ENCODE results near the gene CST3. TPM values are rescaled to one million over a fixed set of nuclear protein-coding genes. Genes with fewer than 3 reads are reported as not detected.
"Not testable (repeated sequence)": the region's sequence is repeated elsewhere in the genome, so short reads cannot be mapped to it uniquely, and the experiment has no call there.

CST3 gene, protein sequence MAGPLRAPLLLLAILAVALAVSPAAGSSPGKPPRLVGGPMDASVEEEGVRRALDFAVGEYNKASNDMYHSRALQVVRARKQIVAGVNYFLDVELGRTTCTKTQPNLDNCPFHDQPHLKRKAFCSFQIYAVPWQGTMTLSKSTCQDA
- polyA plus RNA-seq: 100 to 1,000 TPM; 262 to 448 TPM

DNA sequence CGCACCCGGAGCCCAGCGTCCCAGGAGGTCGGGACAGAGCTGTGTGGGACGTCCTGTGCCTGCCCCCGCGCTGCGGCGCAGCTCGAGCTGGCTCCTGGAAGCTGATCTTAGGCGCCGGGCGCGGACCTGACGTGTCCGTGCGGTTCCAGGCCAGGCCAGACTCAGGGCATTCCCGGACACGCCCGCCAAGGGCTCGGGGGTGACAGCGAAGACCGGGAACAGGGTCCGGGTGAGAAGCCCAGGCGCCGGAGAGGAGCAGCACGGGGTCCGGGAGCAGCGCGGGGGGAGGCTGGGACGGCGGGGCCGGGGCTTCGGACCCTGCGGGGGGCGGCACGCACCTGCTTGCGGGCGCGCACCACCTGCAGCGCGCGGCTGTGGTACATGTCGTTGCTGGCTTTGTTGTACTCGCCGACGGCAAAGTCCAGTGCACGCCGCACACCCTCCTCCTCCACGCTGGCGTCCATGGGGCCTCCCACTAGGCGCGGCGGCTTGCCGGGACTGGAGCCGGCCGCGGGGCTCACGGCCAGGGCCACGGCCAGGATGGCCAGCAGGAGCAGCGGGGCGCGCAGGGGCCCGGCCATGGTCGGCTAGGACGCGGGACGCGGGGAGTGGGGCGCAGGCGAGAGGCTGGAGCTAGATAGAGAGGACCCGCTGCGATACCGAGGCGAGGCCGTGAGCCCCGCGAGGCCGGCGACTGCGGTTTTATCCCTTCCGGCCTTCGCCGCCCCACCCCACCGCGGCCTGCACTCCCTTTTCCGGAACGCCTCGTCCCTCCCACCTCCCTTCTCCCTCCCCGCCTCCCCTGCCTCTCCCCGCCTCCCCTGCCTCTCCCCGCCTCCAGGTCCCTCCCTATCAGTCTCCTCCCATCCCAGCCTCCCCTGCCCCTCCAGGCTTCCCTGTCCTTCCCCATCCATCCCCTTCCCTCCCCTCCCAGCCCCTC lies at the start of gene CST3:
Gene CST3, minus strand, starts transcription at position 674 of the 940 bp plus-strand sequence. Its CDS starts 93 bp downstream, at position 581.
- Histone ChIP-seq H3K4me3 (ENCODE audit: low read depth in 1 of 2, low read length in 2 of 2) (peak within 1 kb of the TSS; percentile 73 to 93), H3K4me1 (ENCODE audit: control insufficient read depth in 2 of 2, insufficient read depth in 2 of 2, low read length in 1 of 2) (peaks cover 5 to 29% of the 10 kb centered on the region in 2 donors), H3K27ac (ENCODE audit: low read depth in 2 of 2, low read length in 1 of 2) (peak within 1 kb of the TSS; percentile 84 to 94), H3K9me3 (ENCODE audit: control insufficient read depth in 2 of 2, insufficient read depth in 1 of 2, low read depth in 1 of 2, low read length in 1 of 2) (no peaks in the 10 kb centered on the region), H3K36me3 (ENCODE audit: control insufficient read depth in 2 of 2, insufficient read depth in 2 of 2, low read length in 1 of 2) (peaks cover 4 to 17% of the 10 kb centered on the region in 2 donors), H3K27me3 (ENCODE audit: control insufficient read depth in 1 of 2, insufficient read depth in 2 of 2, low read length in 2 of 2) (no peaks in the 10 kb centered on the region)
- 1 to 2% methylated on average over 70 to 92 of the region's 92 CpGs for whole genome bisulfite sequencing, 2 donors

DNA sequence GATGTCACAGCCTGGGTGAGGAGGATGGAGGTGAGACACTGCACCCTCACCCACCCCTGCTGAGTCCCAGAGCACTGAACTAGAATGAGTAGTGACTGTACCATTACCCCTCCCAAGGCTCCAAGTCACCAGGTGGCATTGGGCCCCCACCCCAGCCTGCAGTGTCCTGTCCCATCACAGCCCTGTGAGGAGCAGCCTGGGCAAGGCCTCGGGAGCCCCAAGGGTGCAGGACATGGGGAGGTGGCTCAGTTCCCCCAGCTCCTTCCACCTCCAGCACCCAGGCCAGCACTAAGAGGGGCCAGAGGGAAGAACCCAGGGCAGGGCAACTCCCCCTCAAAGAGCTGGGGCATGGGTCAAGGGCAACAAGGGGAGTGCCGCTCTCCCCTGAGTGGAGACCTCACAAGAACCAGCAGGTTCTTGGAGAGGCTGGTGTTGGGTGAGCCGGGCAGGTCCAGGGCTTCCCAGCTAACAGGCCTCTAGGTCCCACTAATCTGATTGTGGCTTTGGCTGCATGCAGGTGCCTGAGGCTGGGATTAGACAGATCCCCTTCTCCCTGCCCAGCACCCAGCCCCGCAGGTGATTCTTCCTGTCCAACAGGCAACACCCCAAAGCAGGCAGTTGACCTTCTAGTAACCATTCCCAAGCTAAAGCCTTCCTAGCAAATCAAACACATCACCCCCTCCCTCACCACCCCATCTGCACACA lies 48.4 kb upstream of the CST3 start:
- no peak overlapping the region for H3K4me3 ChIP-seq (ENCODE audit: low read depth in 1 of 2, low read length in 2 of 2)
- H3K9me3 ChIP-seq (ENCODE audit: control insufficient read depth in 2 of 2, insufficient read depth in 1 of 2, low read depth in 1 of 2, low read length in 1 of 2): no peaks in the 10 kb centered on the region
- WGBS, 2 donors: 79 to 85% methylated on average over 4 of the region's 4 CpGs
- H3K27me3 ChIP-seq (ENCODE audit: control insufficient read depth in 1 of 2, insufficient read depth in 2 of 2, low read length in 2 of 2): no peaks in the 10 kb centered on the region
- no peaks in the 10 kb centered on the region for H3K4me1 ChIP-seq (ENCODE audit: control insufficient read depth in 2 of 2, insufficient read depth in 2 of 2, low read length in 1 of 2)
- H3K36me3 ChIP-seq (ENCODE audit: control insufficient read depth in 2 of 2, insufficient read depth in 2 of 2, low read length in 1 of 2): no peaks in the 10 kb centered on the region
- no peak overlapping the region for H3K27ac ChIP-seq (ENCODE audit: low read depth in 2 of 2, low read length in 1 of 2)

DNA sequence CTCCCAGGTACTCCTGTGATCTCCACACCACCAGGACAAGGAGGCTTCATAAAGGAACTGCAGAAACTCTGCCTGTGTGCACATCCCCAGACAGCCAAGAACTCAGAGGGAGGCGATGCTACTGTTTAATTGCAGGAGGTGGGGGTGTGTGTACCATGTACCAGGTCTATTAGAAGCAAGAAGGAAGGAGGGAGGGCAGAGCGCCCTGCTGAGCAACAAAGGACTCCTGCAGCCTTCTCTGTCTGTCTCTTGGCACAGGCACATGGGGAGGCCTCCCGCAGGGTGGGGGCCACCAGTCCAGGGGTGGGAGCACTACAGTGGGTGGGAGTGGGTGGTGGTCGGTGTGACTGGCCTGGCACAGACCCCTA lies 47.8 kb upstream of the CST3 start:
- not testable (repeated sequence) for H3K36me3 ChIP-seq (ENCODE audit: control insufficient read depth in 2 of 2, insufficient read depth in 2 of 2, low read length in 1 of 2); H3K9me3 ChIP-seq (ENCODE audit: control insufficient read depth in 2 of 2, insufficient read depth in 1 of 2, low read depth in 1 of 2, low read length in 1 of 2); H3K4me3 ChIP-seq (ENCODE audit: low read depth in 1 of 2, low read length in 2 of 2); H3K4me1 ChIP-seq (ENCODE audit: control insufficient read depth in 2 of 2, insufficient read depth in 2 of 2, low read length in 1 of 2); H3K27ac ChIP-seq (ENCODE audit: low read depth in 2 of 2, low read length in 1 of 2); H3K27me3 ChIP-seq (ENCODE audit: control insufficient read depth in 1 of 2, insufficient read depth in 2 of 2, low read length in 2 of 2)
- 66 to 74% methylated on average over 4 of the region's 4 CpGs for WGBS, 2 donors

DNA sequence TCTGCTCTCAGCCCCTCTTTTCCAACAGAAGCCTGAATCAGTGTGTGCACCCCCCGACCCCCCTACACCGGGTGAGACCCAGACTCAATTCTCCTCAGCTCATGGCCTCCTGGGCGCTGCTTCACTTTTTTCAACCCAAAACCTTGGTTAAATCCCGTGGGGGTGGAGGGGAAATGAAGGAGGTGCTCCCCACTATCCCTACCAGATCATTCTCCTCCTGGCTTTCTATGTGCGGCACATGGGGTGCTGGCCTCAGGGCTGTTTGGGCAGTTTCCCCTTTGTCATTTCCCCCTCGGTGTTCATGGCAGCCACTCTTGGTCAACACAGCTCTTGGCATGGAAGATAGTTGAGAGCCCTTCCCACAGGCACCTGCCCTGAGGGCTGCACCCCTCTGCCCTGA lies 46.5 kb upstream of the CST3 start:
- Histone ChIP-seq H3K36me3 (ENCODE audit: control insufficient read depth in 2 of 2, insufficient read depth in 2 of 2, low read length in 1 of 2) (no peaks in the 10 kb centered on the region), H3K27me3 (ENCODE audit: control insufficient read depth in 1 of 2, insufficient read depth in 2 of 2, low read length in 2 of 2) (no peaks in the 10 kb centered on the region), H3K27ac (ENCODE audit: low read depth in 2 of 2, low read length in 1 of 2) (no peak overlapping the region), H3K4me3 (ENCODE audit: low read depth in 1 of 2, low read length in 2 of 2) (no peak overlapping the region), H3K9me3 (ENCODE audit: control insufficient read depth in 2 of 2, insufficient read depth in 1 of 2, low read depth in 1 of 2, low read length in 1 of 2) (peaks cover 0 to 2% of the 10 kb centered on the region in 2 donors), H3K4me1 (ENCODE audit: control insufficient read depth in 2 of 2, insufficient read depth in 2 of 2, low read length in 1 of 2) (no peaks in the 10 kb centered on the region)
- 88 to 89% methylated on average over 6 of the region's 6 CpGs for WGBS, 2 donors

DNA sequence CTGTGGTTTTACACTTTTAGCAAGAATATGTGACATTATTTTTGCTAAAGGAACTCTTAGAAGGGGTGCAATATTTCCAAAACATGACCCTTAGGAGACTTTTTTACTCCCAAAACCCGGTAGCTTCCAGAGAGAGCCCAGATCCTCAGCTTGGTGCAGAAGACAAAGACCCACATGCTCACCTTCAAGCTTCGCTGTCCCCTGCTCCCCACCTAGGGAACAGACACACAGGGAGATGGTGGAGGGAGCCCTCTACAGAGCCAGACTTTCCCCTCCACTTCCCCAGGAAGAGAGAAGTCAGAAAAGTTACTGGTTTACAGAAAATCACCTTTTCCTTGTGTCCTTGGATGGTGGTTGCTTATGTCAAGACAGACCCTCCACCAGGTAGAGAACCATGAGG lies 46.1 kb upstream of the CST3 start:
- Histone ChIP-seq H3K4me3 (ENCODE audit: low read depth in 1 of 2, low read length in 2 of 2) (no peak overlapping the region), H3K36me3 (ENCODE audit: control insufficient read depth in 2 of 2, insufficient read depth in 2 of 2, low read length in 1 of 2) (no peaks in the 10 kb centered on the region), H3K4me1 (ENCODE audit: control insufficient read depth in 2 of 2, insufficient read depth in 2 of 2, low read length in 1 of 2) (no peaks in the 10 kb centered on the region), H3K27me3 (ENCODE audit: control insufficient read depth in 1 of 2, insufficient read depth in 2 of 2, low read length in 2 of 2) (no peaks in the 10 kb centered on the region), H3K27ac (ENCODE audit: low read depth in 2 of 2, low read length in 1 of 2) (no peak overlapping the region), H3K9me3 (ENCODE audit: control insufficient read depth in 2 of 2, insufficient read depth in 1 of 2, low read depth in 1 of 2, low read length in 1 of 2) (peaks cover 0 to 2% of the 10 kb centered on the region in 2 donors)
- WGBS, 2 donors: 90 to 92% methylated on average over 2 of the region's 2 CpGs

DNA sequence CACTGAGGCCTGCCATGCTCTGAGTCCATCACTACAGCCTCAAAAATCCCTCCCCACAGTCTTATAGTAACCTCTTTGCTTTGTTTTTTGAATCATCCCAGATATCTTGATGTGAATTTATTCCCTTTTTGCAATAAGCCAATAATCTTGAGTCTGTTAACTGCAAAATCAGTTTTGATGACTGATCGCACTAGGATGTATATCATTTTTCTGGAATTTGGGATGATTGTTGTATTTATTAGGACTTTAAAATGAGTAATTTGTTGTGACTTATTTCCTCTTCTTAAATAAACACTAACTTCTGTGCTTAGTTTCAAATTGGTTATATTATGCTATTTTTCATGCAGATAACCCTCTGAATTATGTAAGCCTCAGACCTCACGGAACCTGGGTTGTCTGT lies 45.5 kb upstream of the CST3 start:
- peaks cover 0 to 2% of the 10 kb centered on the region in 2 donors for H3K9me3 ChIP-seq (ENCODE audit: control insufficient read depth in 2 of 2, insufficient read depth in 1 of 2, low read depth in 1 of 2, low read length in 1 of 2)
- no peaks in the 10 kb centered on the region for H3K27me3 ChIP-seq (ENCODE audit: control insufficient read depth in 1 of 2, insufficient read depth in 2 of 2, low read length in 2 of 2)
- H3K27ac ChIP-seq (ENCODE audit: low read depth in 2 of 2, low read length in 1 of 2): no peak overlapping the region
- WGBS, 2 donors: 85 to 87% methylated on average over 2 of the region's 2 CpGs
- no peak overlapping the region for H3K4me3 ChIP-seq (ENCODE audit: low read depth in 1 of 2, low read length in 2 of 2)
- no peaks in the 10 kb centered on the region for H3K4me1 ChIP-seq (ENCODE audit: control insufficient read depth in 2 of 2, insufficient read depth in 2 of 2, low read length in 1 of 2)
- H3K36me3 ChIP-seq (ENCODE audit: control insufficient read depth in 2 of 2, insufficient read depth in 2 of 2, low read length in 1 of 2): no peaks in the 10 kb centered on the region

DNA sequence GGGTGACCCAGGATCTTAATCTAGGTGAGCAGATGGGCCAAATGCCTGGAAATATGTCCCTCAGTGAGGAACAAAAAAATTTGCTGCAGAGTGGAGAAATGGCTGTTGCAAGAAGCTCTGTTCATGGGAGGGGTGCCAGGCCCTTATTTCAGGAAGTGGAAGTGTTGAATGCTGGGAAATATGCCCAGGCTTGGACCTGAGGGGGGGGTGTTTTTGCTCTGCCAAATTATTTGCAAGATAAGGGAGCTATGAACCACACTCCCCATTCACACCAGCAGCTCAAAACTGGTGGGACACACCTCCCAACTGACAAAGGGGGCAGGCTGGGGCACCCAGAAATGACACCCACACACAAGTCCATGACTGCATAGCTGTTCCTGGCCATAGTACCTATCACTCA lies 42.4 kb upstream of the CST3 start:
- no peak overlapping the region for H3K4me3 ChIP-seq (ENCODE audit: low read depth in 1 of 2, low read length in 2 of 2)
- no peaks in the 10 kb centered on the region for H3K36me3 ChIP-seq (ENCODE audit: control insufficient read depth in 2 of 2, insufficient read depth in 2 of 2, low read length in 1 of 2)

DNA sequence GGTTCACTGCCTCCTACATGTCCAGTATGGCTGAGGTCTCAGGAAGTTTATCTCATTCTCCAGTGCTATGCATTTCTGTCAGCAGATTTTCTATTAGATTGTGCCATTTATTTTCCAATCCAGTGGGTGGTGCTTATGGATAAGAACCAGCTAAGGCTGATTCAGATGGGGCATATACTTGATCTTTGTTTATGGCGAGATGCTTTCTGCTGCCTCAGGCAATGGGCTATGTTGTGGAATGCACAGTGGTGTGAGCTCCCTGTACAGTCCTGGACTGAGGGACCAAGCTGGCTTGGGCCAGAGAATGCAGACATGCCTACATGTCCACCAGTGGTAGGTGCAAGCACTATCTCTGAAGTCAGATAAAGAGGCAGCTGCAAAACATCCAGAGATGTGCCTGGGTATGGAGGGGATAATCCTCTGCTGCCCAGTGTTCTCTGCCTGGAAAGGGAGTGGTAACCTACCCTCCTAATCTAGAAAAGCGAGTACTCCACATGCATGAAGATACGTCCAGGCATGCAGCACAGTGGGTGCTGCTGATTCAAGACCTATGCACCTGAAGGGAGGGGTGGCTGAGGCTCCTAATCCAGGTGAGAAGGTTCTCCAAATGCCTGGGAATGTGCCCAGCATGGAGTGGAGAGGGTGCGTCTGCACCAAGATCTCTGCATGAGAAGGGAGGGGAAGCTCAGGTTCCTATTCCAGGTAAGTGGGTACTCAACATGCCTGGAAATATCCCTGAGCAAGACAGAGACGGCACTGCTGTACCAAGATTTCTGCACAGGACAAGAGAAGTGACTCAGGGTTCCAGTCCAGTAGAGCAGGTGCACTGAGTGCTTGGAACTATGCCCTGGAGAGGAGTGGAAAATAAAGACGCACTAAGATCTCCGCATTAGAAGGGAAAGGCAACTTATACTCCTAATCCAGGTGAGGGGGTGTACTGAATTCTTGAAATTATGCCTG lies 41.7 kb upstream of the CST3 start:
- no peaks in the 10 kb centered on the region for H3K27me3 ChIP-seq (ENCODE audit: control insufficient read depth in 1 of 2, insufficient read depth in 2 of 2, low read length in 2 of 2)
- no peaks in the 10 kb centered on the region for H3K36me3 ChIP-seq (ENCODE audit: control insufficient read depth in 2 of 2, insufficient read depth in 2 of 2, low read length in 1 of 2)
- no peak overlapping the region for H3K4me3 ChIP-seq (ENCODE audit: low read depth in 1 of 2, low read length in 2 of 2)
- H3K9me3 ChIP-seq (ENCODE audit: control insufficient read depth in 2 of 2, insufficient read depth in 1 of 2, low read depth in 1 of 2, low read length in 1 of 2): peaks cover 0 to 2% of the 10 kb centered on the region in 2 donors
- H3K27ac ChIP-seq (ENCODE audit: low read depth in 2 of 2, low read length in 1 of 2): peak overlapping the region in 1 of 2 donors; percentile 10
- 64 to 69% methylated on average over 7 of the region's 7 CpGs for WGBS, 2 donors
- no peaks in the 10 kb centered on the region for H3K4me1 ChIP-seq (ENCODE audit: control insufficient read depth in 2 of 2, insufficient read depth in 2 of 2, low read length in 1 of 2)

More for the DNA sequence above, 42.4 kb upstream of the CST3 start:
- Histone ChIP-seq H3K4me1 (ENCODE audit: control insufficient read depth in 2 of 2, insufficient read depth in 2 of 2, low read length in 1 of 2) (no peaks in the 10 kb centered on the region), H3K27me3 (ENCODE audit: control insufficient read depth in 1 of 2, insufficient read depth in 2 of 2, low read length in 2 of 2) (no peaks in the 10 kb centered on the region), H3K9me3 (ENCODE audit: control insufficient read depth in 2 of 2, insufficient read depth in 1 of 2, low read depth in 1 of 2, low read length in 1 of 2) (peaks cover 0 to 2% of the 10 kb centered on the region in 2 donors), H3K27ac (ENCODE audit: low read depth in 2 of 2, low read length in 1 of 2) (peak overlapping the region in 1 of 2 donors; percentile 10)

DNA sequence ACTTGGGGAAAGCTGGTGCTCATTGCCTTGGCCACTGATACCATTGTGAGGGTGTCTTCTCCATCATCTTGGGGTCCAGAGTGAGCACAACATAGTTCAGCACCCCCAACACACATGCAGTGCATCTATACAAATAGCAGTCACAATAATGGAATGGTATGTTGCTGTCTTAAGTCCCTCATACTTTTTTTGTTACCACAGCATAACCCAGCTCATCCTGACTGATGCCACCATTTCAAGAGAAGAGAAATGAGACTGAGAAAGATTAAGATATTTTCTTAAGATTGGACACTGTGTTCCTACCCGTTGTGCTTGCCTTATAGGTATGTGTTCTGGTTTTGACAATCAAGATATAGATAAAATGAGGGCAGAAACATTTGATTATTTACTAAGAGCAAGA lies 35.5 kb upstream of the CST3 start:
- H3K36me3 ChIP-seq (ENCODE audit: control insufficient read depth in 2 of 2, insufficient read depth in 2 of 2, low read length in 1 of 2): no peaks in the 10 kb centered on the region
- H3K4me3 ChIP-seq (ENCODE audit: low read depth in 1 of 2, low read length in 2 of 2): no peak overlapping the region
- peaks cover 2% of the 10 kb centered on the region in 2 donors for H3K9me3 ChIP-seq (ENCODE audit: control insufficient read depth in 2 of 2, insufficient read depth in 1 of 2, low read depth in 1 of 2, low read length in 1 of 2)
- no peaks in the 10 kb centered on the region for H3K27me3 ChIP-seq (ENCODE audit: control insufficient read depth in 1 of 2, insufficient read depth in 2 of 2, low read length in 2 of 2)
- no peak overlapping the region for H3K27ac ChIP-seq (ENCODE audit: low read depth in 2 of 2, low read length in 1 of 2)
- WGBS, 2 donors: 70 to 73% methylated on average over 1 of the region's 1 CpG
- no peaks in the 10 kb centered on the region for H3K4me1 ChIP-seq (ENCODE audit: control insufficient read depth in 2 of 2, insufficient read depth in 2 of 2, low read length in 1 of 2)
